Left ventricle myocardium superior (tissue), 1 donor: ENCODE results near the gene SENP3. TPM values are rescaled to one million over a fixed set of nuclear protein-coding genes. Genes with fewer than 3 reads are reported as not detected.

Experiments
- total RNA-seq: library from RNA; stranded (reverse); fragmentation: NEBNext Ultra II Directional; extraction: Animal tissue kit (Norgen Biotek cat#: 25700); gene quantifications from one replicate; pipeline ENCODE4 v1.2.1, GENCODE V29; 2021
- donor health status: DM: no; HTN: yes; CAD: no; lungs with severe emphysema.

The SENP3 gene
- total RNA-seq, 1 donor from 2014 or later: 32.8 TPM

Other genes with a start within 250 kb of the SENP3 start
- gene GPS2, start 246.6 kb upstream of the SENP3 start, total RNA-seq: 75.0 TPM
- 34.7 TPM for gene NEURL4, start 232.6 kb upstream of the SENP3 start, total RNA-seq
- 17.3 TPM for gene ACAP1, start 225.4 kb upstream of the SENP3 start, total RNA-seq
- gene KCTD11, start 209.8 kb upstream of the SENP3 start, total RNA-seq: 3.6 TPM
- not detected for gene TMEM95, start 206.8 kb upstream of the SENP3 start, total RNA-seq
- 2.2 TPM for gene TNK1, start 180.8 kb upstream of the SENP3 start, total RNA-seq
- gene PLSCR3, start 167.4 kb upstream of the SENP3 start, total RNA-seq: 16.1 TPM
- gene TMEM256, start 157.8 kb upstream of the SENP3 start, total RNA-seq: 53.5 TPM
- 6.5 TPM for gene NLGN2, start 154.1 kb upstream of the SENP3 start, total RNA-seq
- gene SPEM1, start 141.6 kb upstream of the SENP3 start, total RNA-seq: not detected
- gene SPEM2, start 136.3 kb upstream of the SENP3 start, total RNA-seq: not detected
- gene SPEM3, start 133.1 kb upstream of the SENP3 start, total RNA-seq: not detected
- 2.1 TPM for gene TMEM102, start 126.5 kb upstream of the SENP3 start, total RNA-seq
- 13.8 TPM for gene FGF11, start 122.4 kb upstream of the SENP3 start, total RNA-seq
- gene CHRNB1, start 116.9 kb upstream of the SENP3 start, total RNA-seq: 9.6 TPM
- 70.9 TPM for gene ZBTB4, start 82.3 kb upstream of the SENP3 start, total RNA-seq
- gene SLC35G6, start 80.5 kb upstream of the SENP3 start, total RNA-seq: not detected
- 39.1 TPM for gene POLR2A, start 77.6 kb upstream of the SENP3 start, total RNA-seq
- gene TNFSF12, start 12.9 kb upstream of the SENP3 start, total RNA-seq: 36.9 TPM
- gene TNFSF13, start 3.2 kb upstream of the SENP3 start, total RNA-seq: 8.5 TPM
- gene CD68, start 17.7 kb downstream of the SENP3 start, total RNA-seq: 26.6 TPM
- gene MPDU1, start 21.9 kb downstream of the SENP3 start, total RNA-seq: 28.0 TPM
- 1.2 TPM for gene SOX15, start 28.2 kb downstream of the SENP3 start, total RNA-seq
- 103 TPM for gene FXR2, start 53.0 kb downstream of the SENP3 start, total RNA-seq
- gene SAT2, start 65.9 kb downstream of the SENP3 start, total RNA-seq: 74.4 TPM
- not detected for gene SHBG, start 68.2 kb downstream of the SENP3 start, total RNA-seq
- gene ATP1B2, start 89.0 kb downstream of the SENP3 start, total RNA-seq: 3.2 TPM
- gene TP53, start 125.6 kb downstream of the SENP3 start, total RNA-seq: 13.7 TPM
- 5.3 TPM for gene WRAP53, start 126.6 kb downstream of the SENP3 start, total RNA-seq
- 0.25 TPM for gene EFNB3, start 143.3 kb downstream of the SENP3 start, total RNA-seq
- gene DNAH2, start 155.8 kb downstream of the SENP3 start, total RNA-seq: 0.05 TPM